Esophagus mucosa (tissue), 1 donor: ENCODE measurements around the gene NCOA7. TPM values are rescaled to one million over a fixed set of nuclear protein-coding genes. Genes with fewer than 3 reads are reported as not detected.

Experiments used
- ATAC-seq: fragments of 200-7000 bp; cut with Tn5 transposase; one replicate; pipeline ENCODE4 v1.9.1; 2020
- total RNA-seq: library from RNA; stranded (reverse); gene quantifications from one replicate; pipeline ENCODE4 v1.2.4, GENCODE V29; 2023
- donor health status: DM: yes; HTN: yes; CAD: no.

The NCOA7 gene
- total RNA-seq: 59.8 TPM

- ATAC-seq: peak; percentile 91
These were observed at the start of gene NCOA7 for GRCh38 chr6:125790358-125791150. Gene NCOA7 (plus strand): TSS chr6:125790960. CDS start chr6:125815355, 24,395 bp downstream.

GRCh38 chr6:125741336-125741735 lies 49.4 kb upstream of the NCOA7 start:
- no peak for ATAC-seq

- ATAC-seq: no peak
These were observed 48.7 kb upstream of the NCOA7 start for GRCh38 chr6:125742024-125742423.

- ATAC-seq: no peak
These were observed 48.2 kb upstream of the NCOA7 start for GRCh38 chr6:125742464-125743120.

GRCh38 chr6:125743604-125744003 lies 47.2 kb upstream of the NCOA7 start:
- no peak for ATAC-seq

- no peak for ATAC-seq
These were observed 45.3 kb upstream of the NCOA7 start for GRCh38 chr6:125745281-125746018.

GRCh38 chr6:125746019-125746414 lies 44.7 kb upstream of the NCOA7 start:
- no peak for ATAC-seq

- ATAC-seq: no peak
These were observed 43.8 kb upstream of the NCOA7 start for GRCh38 chr6:125746731-125747588.

GRCh38 chr6:125747589-125748405 lies 43.0 kb upstream of the NCOA7 start:
- no peak for ATAC-seq

GRCh38 chr6:125748406-125749172 lies 42.2 kb upstream of the NCOA7 start:
- ATAC-seq: no peak

GRCh38 chr6:125749173-125749864 lies 41.4 kb upstream of the NCOA7 start, which contains the start of gene HEY2:
Gene HEY2 (plus strand): TSS chr6:125749632. CDS start chr6:125749777, 145 bp downstream.
- peak; percentile 99 for ATAC-seq

- no peak for ATAC-seq
These were observed 40.7 kb upstream of the NCOA7 start for GRCh38 chr6:125749865-125750691.

- no peak for ATAC-seq
These were observed 39.9 kb upstream of the NCOA7 start for GRCh38 chr6:125750692-125751333.

GRCh38 chr6:125751334-125751916 lies 39.3 kb upstream of the NCOA7 start:
- no peak for ATAC-seq

- no peak for ATAC-seq
These were observed 38.0 kb upstream of the NCOA7 start for GRCh38 chr6:125752773-125753172.

- ATAC-seq: no peak
These were observed 37.4 kb upstream of the NCOA7 start for GRCh38 chr6:125753218-125753936.

GRCh38 chr6:125753937-125754259 lies 36.9 kb upstream of the NCOA7 start:
- ATAC-seq: no peak

GRCh38 chr6:125754566-125754965 lies 36.2 kb upstream of the NCOA7 start:
- ATAC-seq: no peak
